ENCODE results near the gene CPT1A.

Gene CPT1A

GRCh38 chr11:68734111-68734510 lies 107.6 kb downstream of the CPT1A start:
- H3K4me3 Mint-ChIP-seq = no peak overlapping the region
- peaks cover 0 to 4% of the 10 kb centered on the region in 2 donors for H3K4me1 Mint-ChIP-seq
- no peaks in the 10 kb centered on the region for H3K27me3 Mint-ChIP-seq
- H3K27ac Mint-ChIP-seq = no peak overlapping the region
- peaks cover 0 to 1% of the 10 kb centered on the region in 2 donors for H3K36me3 Mint-ChIP-seq
- no peak for ATAC-seq (replicated peaks)
- no peak for DNase-seq
- H3K9me3 Mint-ChIP-seq = no peaks in the 10 kb centered on the region

GRCh38 chr11:68727783-68728182 lies 113.9 kb downstream of the CPT1A start:
- H3K4me1 Mint-ChIP-seq = no peaks in the 10 kb centered on the region
- no peak for DNase-seq
- H3K9me3 Mint-ChIP-seq = no peaks in the 10 kb centered on the region
- no peak overlapping the region for H3K4me3 Mint-ChIP-seq
- no peak for ATAC-seq (replicated peaks)
- no peaks in the 10 kb centered on the region for H3K27me3 Mint-ChIP-seq
- H3K27ac Mint-ChIP-seq = no peak overlapping the region
- peaks cover 0 to 1% of the 10 kb centered on the region in 2 donors for H3K36me3 Mint-ChIP-seq

DNA sequence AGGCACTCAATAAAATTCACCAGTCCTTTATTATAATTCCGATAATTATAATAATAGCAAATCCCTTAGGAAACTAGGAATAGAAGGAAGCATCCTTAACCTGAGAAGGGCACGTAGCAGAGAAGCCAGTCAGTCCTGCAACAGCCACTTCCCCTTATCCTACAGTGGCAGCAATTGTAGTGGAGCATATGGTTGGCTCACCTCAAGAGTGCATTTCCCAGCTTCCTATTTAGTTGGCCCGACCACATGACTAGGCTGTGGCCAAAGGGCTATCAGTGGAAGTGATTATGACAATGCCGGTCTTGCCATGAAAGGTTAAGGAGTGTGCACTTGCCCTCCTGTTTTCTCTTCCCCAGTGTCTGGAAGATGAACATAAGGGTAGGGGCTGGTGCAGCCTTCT lies 117.4 kb downstream of the CPT1A start:
- Mint-ChIP-seq H3K4me3 (no peak overlapping the region), H3K36me3 (peaks cover 2 to 15% of the 10 kb centered on the region in 2 donors), H3K9me3 (peaks cover 6 to 12% of the 10 kb centered on the region in 2 donors), H3K27me3 (peaks cover 0 to 9% of the 10 kb centered on the region in 2 donors), H3K27ac (no peak overlapping the region), H3K4me1 (no peaks in the 10 kb centered on the region)
- DNase-seq = no peak
- no peak for ATAC-seq (replicated peaks)

DNA sequence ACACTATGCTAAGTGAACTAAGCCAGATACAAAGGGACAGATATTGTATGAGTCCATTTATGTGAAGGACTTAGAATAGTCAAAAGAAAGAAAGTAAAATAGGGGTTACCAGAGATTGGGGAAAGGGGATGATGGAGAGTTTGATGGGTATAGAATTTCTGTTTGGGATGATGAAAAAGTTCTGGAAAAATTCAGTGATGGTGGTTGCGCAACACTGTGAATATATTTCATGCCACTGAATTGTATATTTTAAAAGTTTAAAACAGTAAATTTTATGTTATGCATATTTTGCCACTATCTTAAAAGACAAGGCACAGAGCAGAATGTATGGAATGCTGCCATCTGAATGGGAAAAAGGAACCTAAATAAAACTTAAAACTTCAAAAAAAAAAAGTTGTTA lies 119.6 kb downstream of the CPT1A start:
- Mint-ChIP-seq H3K4me1 (no peaks in the 10 kb centered on the region), H3K9me3 (peaks cover 11 to 16% of the 10 kb centered on the region in 2 donors), H3K36me3 (peaks cover 4 to 22% of the 10 kb centered on the region in 2 donors), H3K27me3 (peaks cover 5 to 13% of the 10 kb centered on the region in 2 donors), H3K4me3 (no peak overlapping the region), H3K27ac (no peak overlapping the region)
- no peak for ATAC-seq (replicated peaks)
- no peak for DNase-seq

DNA sequence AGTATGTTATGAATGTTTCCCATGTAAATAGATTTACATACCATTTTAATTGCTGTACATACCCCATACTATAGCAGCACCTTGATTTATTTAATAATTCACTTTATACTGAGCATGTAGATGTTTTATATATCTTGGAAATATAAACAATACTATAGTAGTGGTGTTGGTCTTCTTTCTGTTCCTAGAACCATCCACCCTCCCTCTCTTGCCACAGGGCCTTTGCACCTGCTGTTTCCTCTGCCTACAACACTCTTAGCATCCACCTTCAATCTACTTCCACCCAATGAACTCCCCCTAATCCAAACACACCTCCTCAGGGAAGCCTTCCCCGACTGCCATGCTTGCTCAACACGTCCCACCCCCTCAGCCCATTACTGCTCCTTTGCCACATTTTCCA lies 120.6 kb downstream of the CPT1A start:
- Mint-ChIP-seq H3K27ac (no peak overlapping the region), H3K4me1 (no peaks in the 10 kb centered on the region), H3K27me3 (peaks cover 5 to 13% of the 10 kb centered on the region in 2 donors), H3K4me3 (no peak overlapping the region), H3K9me3 (peaks cover 11 to 16% of the 10 kb centered on the region in 2 donors), H3K36me3 (peaks cover 4 to 22% of the 10 kb centered on the region in 2 donors)
- ATAC-seq (replicated peaks) (no peak), DNase-seq (no peak)

- DNase-seq (no peak), ATAC-seq (replicated peaks) (no peak)
- peaks cover 11 to 16% of the 10 kb centered on the region in 2 donors for H3K9me3 Mint-ChIP-seq
- H3K4me3 Mint-ChIP-seq = no peak overlapping the region
- H3K36me3 Mint-ChIP-seq = peaks cover 4 to 18% of the 10 kb centered on the region in 2 donors
- peaks cover 5 to 13% of the 10 kb centered on the region in 2 donors for H3K27me3 Mint-ChIP-seq
- H3K27ac Mint-ChIP-seq = no peak overlapping the region
- H3K4me1 Mint-ChIP-seq = no peaks in the 10 kb centered on the region
Observed at GRCh38 chr11:68715456-68716122, 126.1 kb downstream of the CPT1A start.

DNA sequence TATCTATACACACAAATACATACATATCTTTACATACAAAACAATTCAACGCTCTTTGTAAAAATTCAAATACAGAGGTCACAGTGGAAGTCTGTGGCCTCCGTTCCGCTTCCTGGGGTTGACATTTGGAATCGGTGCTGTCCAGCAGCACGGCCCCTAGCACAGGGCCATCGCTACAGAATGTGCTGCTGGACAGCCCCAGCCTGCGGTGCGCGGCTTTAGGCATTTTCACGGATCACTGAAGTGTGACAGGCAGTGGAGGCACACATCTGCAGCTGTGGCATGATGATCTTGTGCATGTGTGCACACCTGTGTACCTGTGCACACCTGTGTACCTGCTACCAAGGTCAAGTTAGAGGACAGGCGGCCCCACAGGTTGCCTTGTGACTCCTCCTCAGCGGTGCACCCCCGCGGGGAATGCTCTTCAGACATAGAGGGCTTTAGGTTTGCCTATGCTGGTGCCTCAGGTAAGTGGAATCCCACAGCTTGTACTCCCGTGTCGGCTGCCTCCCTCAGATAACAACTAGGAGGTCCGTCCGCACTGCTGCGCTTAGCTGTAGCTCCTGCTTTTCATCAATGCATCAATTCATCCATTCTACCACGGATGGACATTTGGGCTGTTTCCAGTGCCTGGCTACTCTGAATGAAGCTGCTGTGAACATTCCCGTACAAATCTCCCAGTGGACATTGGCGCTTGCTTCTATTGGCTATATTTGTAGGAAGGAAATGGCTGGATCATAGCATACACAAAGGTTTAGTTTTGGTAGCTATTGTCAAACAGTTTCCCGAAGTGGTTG lies 127.5 kb downstream of the CPT1A start:
- peaks cover 4 to 5% of the 10 kb centered on the region in 2 donors for H3K9me3 Mint-ChIP-seq
- H3K36me3 Mint-ChIP-seq = peaks cover 2 to 7% of the 10 kb centered on the region in 2 donors
- H3K27me3 Mint-ChIP-seq = peaks cover 4 to 5% of the 10 kb centered on the region in 2 donors
- H3K4me1 Mint-ChIP-seq = no peaks in the 10 kb centered on the region
- H3K27ac Mint-ChIP-seq = no peak overlapping the region
- DNase-seq = no peak
- ATAC-seq (replicated peaks) = no peak
- no peak overlapping the region for H3K4me3 Mint-ChIP-seq

DNA sequence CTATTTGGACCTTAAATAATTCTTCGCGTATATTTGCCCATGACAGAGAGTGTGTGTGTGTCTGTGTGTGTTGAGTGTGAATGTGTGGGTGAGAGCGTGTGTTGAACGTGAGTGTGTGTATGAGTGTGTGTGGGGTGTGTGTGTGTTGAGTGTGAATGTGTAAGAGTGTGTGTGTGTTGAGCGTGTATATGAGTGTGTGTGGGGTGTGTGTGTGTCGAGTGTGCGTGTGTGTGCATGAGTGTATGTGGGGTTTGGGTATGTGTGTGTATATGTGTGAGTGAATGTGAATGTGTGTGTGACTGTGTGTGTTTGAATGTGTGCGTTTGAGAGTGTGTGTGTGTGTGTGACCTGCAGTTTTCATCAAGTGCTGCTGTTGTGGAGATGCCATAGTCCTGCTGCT lies 130.6 kb downstream of the CPT1A start:
- ATAC-seq (replicated peaks) = no peak
- Mint-ChIP-seq H3K9me3 (no peaks in the 10 kb centered on the region), H3K27me3 (no peaks in the 10 kb centered on the region), H3K27ac (no peak overlapping the region), H3K36me3 (no peaks in the 10 kb centered on the region), H3K4me3 (no peak overlapping the region), H3K4me1 (no peaks in the 10 kb centered on the region)
- DNase-seq = no peak

GRCh38 chr11:68710409-68710808 lies 131.3 kb downstream of the CPT1A start:
- H3K9me3 Mint-ChIP-seq = no peaks in the 10 kb centered on the region
- no peaks in the 10 kb centered on the region for H3K36me3 Mint-ChIP-seq
- DNase-seq (no peak), ATAC-seq (replicated peaks) (no peak)
- no peak overlapping the region for H3K4me3 Mint-ChIP-seq
- no peak overlapping the region for H3K27ac Mint-ChIP-seq
- no peaks in the 10 kb centered on the region for H3K4me1 Mint-ChIP-seq
- H3K27me3 Mint-ChIP-seq = no peaks in the 10 kb centered on the region

- no peak overlapping the region for H3K27ac Mint-ChIP-seq
- H3K36me3 Mint-ChIP-seq = no peaks in the 10 kb centered on the region
- H3K4me3 Mint-ChIP-seq = no peak overlapping the region
- H3K9me3 Mint-ChIP-seq = no peaks in the 10 kb centered on the region
- no peak for ATAC-seq (replicated peaks)
- no peaks in the 10 kb centered on the region for H3K4me1 Mint-ChIP-seq
- no peak for DNase-seq
- H3K27me3 Mint-ChIP-seq = no peaks in the 10 kb centered on the region
Observed at GRCh38 chr11:68709062-68709461, 132.7 kb downstream of the CPT1A start.

DNA sequence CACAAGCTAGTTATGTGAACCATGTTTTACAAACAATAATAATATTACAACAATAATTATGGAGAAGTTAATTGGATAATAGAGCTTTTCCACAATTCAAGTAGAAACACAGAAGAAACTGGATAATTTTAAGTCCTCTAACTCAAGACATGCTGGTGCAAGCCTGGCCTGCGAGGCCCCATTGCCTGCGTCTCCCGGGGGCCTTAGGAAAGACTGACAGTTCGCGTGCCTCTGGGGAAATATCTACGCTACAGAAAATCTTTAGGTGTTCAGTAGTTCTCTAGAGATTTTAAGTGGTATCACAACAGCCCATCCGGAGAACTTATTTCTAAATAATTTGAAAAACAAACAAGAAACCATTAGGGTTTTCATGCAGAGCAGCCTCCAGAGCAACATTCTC lies 134.2 kb downstream of the CPT1A start:
- Mint-ChIP-seq H3K27ac (no peak overlapping the region), H3K27me3 (peaks cover 0 to 3% of the 10 kb centered on the region in 2 donors), H3K36me3 (no peaks in the 10 kb centered on the region), H3K4me1 (no peaks in the 10 kb centered on the region), H3K9me3 (no peaks in the 10 kb centered on the region), H3K4me3 (no peak overlapping the region)
- DNase-seq = no peak
- ATAC-seq (replicated peaks) = no peak

- DNase-seq (no peak), ATAC-seq (replicated peaks) (no peak)
- Mint-ChIP-seq H3K4me1 (no peaks in the 10 kb centered on the region), H3K27ac (no peak overlapping the region), H3K4me3 (no peak overlapping the region), H3K9me3 (no peaks in the 10 kb centered on the region), H3K36me3 (no peaks in the 10 kb centered on the region), H3K27me3 (peaks cover 4 to 6% of the 10 kb centered on the region in 2 donors)
Observed at GRCh38 chr11:68704887-68705286, 136.8 kb downstream of the CPT1A start.
